Measurements from ENCODE around the gene SERPINA5.

Gene SERPINA5

GRCh38 chr14:94586635-94587034 is 5.4 kb downstream of the SERPINA5 start:
- peaks cover 8% of the 10 kb centered on the region for H3K9me3 ChIP-seq (ENCODE audit: insufficient read depth, low read depth, low read length)
- no CpG with 5 or more reads among the region's 4 CpGs for WGBS (ENCODE audit: extremely low coverage, insufficient coverage, insufficient read length)

DNA sequence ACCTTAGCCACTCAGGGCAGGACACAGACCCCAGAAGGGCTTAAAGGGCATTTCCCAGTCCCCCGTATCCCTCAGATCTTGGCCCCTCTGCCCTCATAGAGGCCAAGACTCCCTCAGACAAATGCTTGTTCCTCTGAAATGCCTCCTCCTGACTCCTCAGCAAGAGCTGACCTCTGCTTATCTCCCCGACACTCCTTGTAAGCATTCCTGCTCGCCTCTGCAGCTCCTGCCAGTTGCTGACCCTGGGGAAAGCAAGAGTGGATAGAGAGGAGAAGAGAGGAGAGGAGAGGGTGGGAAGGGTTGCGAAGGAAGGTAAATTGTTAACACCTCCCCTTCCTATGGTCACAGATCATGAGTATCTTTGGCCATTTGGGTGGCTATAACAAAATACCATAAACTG is 7.1 kb downstream of the SERPINA5 start:
- Histone ChIP-seq H3K79me1 (ENCODE audit: low read length) (no peaks in the 10 kb centered on the region), H2BK5ac (ENCODE audit: low read depth, low read length, poor library complexity) (no peak overlapping the region), H3K27me3 (ENCODE audit: insufficient read depth, low read length) (no peaks in the 10 kb centered on the region), H3K4ac (ENCODE audit: low read depth, low read length) (no peak overlapping the region), H3K18ac (ENCODE audit: low read length) (no peak overlapping the region), H4K8ac (ENCODE audit: low read depth, low read length) (no peak overlapping the region), H4K91ac (ENCODE audit: low read depth, low read length) (no peak overlapping the region), H3K4me3 (ENCODE audit: low read depth, low read length) (no peak overlapping the region), H3K79me2 (ENCODE audit: control insufficient read depth, insufficient read depth, low read length, poor library complexity) (no peaks in the 10 kb centered on the region), H2AFZ (ENCODE audit: insufficient read depth, low read length, poor library complexity) (no peak overlapping the region), H2AK5ac (ENCODE audit: low read length) (no peak overlapping the region), H3K27ac (ENCODE audit: low read depth, low read length) (no peak overlapping the region), H3K4me2 (ENCODE audit: low read length) (no peak overlapping the region), H2BK120ac (ENCODE audit: insufficient read depth, low read length, poor library complexity) (no peak overlapping the region), H2BK12ac (ENCODE audit: low read length) (no peak overlapping the region), H3K23ac (ENCODE audit: low read length) (no peak overlapping the region), H3K36me3 (ENCODE audit: control insufficient read depth in 1 of 2, insufficient read depth in 2 of 2, low read length in 2 of 2) (no peaks in the 10 kb centered on the region), H3K4me1 (ENCODE audit: control insufficient read depth in 1 of 2, insufficient read depth in 2 of 2, low read length in 2 of 2) (no peaks in the 10 kb centered on the region), H3K9ac (ENCODE audit: low read length) (no peak overlapping the region), H3K9me3 (ENCODE audit: insufficient read depth, low read depth, low read length) (peaks cover 8% of the 10 kb centered on the region), H4K12ac (ENCODE audit: low read depth, low read length) (no peak overlapping the region), H3K14ac (ENCODE audit: low read length) (no peak overlapping the region)
- WGBS (ENCODE audit: extremely low coverage, insufficient coverage, insufficient read length) = 100% methylated on average over 1 of the region's 4 CpGs
- DNase-seq = no peak

More at GRCh38 chr14:94586635-94587034, 5.4 kb downstream of the SERPINA5 start:
- no peaks in the 10 kb centered on the region for H3K79me2 ChIP-seq (ENCODE audit: control insufficient read depth, insufficient read depth, low read length, poor library complexity)
- no peak overlapping the region for H2BK5ac ChIP-seq (ENCODE audit: low read depth, low read length, poor library complexity)
- H4K8ac ChIP-seq (ENCODE audit: low read depth, low read length) = no peak overlapping the region
- no peak overlapping the region for H3K27ac ChIP-seq (ENCODE audit: low read depth, low read length)
- no peaks in the 10 kb centered on the region for H3K79me1 ChIP-seq (ENCODE audit: low read length)
- no peaks in the 10 kb centered on the region for H3K27me3 ChIP-seq (ENCODE audit: insufficient read depth, low read length)
- no peak for DNase-seq
- H3K36me3 ChIP-seq (ENCODE audit: control insufficient read depth in 1 of 2, insufficient read depth in 2 of 2, low read length in 2 of 2) = no peaks in the 10 kb centered on the region
- H3K23ac ChIP-seq (ENCODE audit: low read length) = no peak overlapping the region
- no peak overlapping the region for H3K4me3 ChIP-seq (ENCODE audit: low read depth, low read length)
- no peak overlapping the region for H3K4ac ChIP-seq (ENCODE audit: low read depth, low read length)
- H3K14ac ChIP-seq (ENCODE audit: low read length) = no peak overlapping the region
- no peak overlapping the region for H2AK5ac ChIP-seq (ENCODE audit: low read length)
- H2AFZ ChIP-seq (ENCODE audit: insufficient read depth, low read length, poor library complexity) = no peak overlapping the region
- no peak overlapping the region for H3K18ac ChIP-seq (ENCODE audit: low read length)
- H2BK12ac ChIP-seq (ENCODE audit: low read length) = no peak overlapping the region
- no peak overlapping the region for H2BK120ac ChIP-seq (ENCODE audit: insufficient read depth, low read length, poor library complexity)
- H3K4me1 ChIP-seq (ENCODE audit: control insufficient read depth in 1 of 2, insufficient read depth in 2 of 2, low read length in 2 of 2) = no peaks in the 10 kb centered on the region
- no peak overlapping the region for H3K4me2 ChIP-seq (ENCODE audit: low read length)
- no peak overlapping the region for H4K12ac ChIP-seq (ENCODE audit: low read depth, low read length)
- H4K91ac ChIP-seq (ENCODE audit: low read depth, low read length) = no peak overlapping the region
- no peak overlapping the region for H3K9ac ChIP-seq (ENCODE audit: low read length)

DNA sequence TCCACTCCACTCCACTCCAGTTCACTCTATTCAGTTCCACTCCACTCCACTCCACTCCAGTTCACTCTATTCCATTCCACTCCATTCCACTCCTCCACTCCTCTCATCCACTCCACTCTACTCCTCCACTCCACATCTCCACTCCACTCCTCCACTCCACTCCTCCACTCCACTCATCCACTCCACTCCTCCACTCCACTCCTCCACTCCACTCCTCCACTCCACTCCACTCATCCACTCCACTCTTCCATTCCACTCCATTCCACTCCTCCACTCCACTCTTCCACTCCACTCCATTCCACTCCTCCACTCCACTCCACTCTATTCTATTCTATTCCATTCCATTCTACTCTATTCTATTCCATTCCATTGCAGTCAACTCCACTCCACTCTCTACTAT is 9.8 kb downstream of the SERPINA5 start:
- no peak overlapping the region for H4K12ac ChIP-seq (ENCODE audit: low read depth, low read length)
- H3K79me1 ChIP-seq (ENCODE audit: low read length) = no peaks in the 10 kb centered on the region
- H3K14ac ChIP-seq (ENCODE audit: low read length) = no peak overlapping the region
- H3K27ac ChIP-seq (ENCODE audit: low read depth, low read length) = no peak overlapping the region
- no peak overlapping the region for H2BK5ac ChIP-seq (ENCODE audit: low read depth, low read length, poor library complexity)
- no peak overlapping the region for H2AK5ac ChIP-seq (ENCODE audit: low read length)
- no peaks in the 10 kb centered on the region for H3K4me1 ChIP-seq (ENCODE audit: control insufficient read depth in 1 of 2, insufficient read depth in 2 of 2, low read length in 2 of 2)
- H4K8ac ChIP-seq (ENCODE audit: low read depth, low read length) = no peak overlapping the region
- H3K9me3 ChIP-seq (ENCODE audit: insufficient read depth, low read depth, low read length) = peaks cover 5% of the 10 kb centered on the region
- no peak overlapping the region for H3K9ac ChIP-seq (ENCODE audit: low read length)
- no peak overlapping the region for H3K23ac ChIP-seq (ENCODE audit: low read length)
- H3K27me3 ChIP-seq (ENCODE audit: insufficient read depth, low read length) = no peaks in the 10 kb centered on the region
- no peak overlapping the region for H2BK120ac ChIP-seq (ENCODE audit: insufficient read depth, low read length, poor library complexity)
- no peak for DNase-seq
- no peaks in the 10 kb centered on the region for H3K36me3 ChIP-seq (ENCODE audit: control insufficient read depth in 1 of 2, insufficient read depth in 2 of 2, low read length in 2 of 2)
- H2BK12ac ChIP-seq (ENCODE audit: low read length) = no peak overlapping the region
- no peaks in the 10 kb centered on the region for H3K79me2 ChIP-seq (ENCODE audit: control insufficient read depth, insufficient read depth, low read length, poor library complexity)
- H3K4me3 ChIP-seq (ENCODE audit: low read depth, low read length) = no peak overlapping the region
- H3K18ac ChIP-seq (ENCODE audit: low read length) = no peak overlapping the region
- no peak overlapping the region for H3K4me2 ChIP-seq (ENCODE audit: low read length)
- no peak overlapping the region for H3K4ac ChIP-seq (ENCODE audit: low read depth, low read length)
- H4K91ac ChIP-seq (ENCODE audit: low read depth, low read length) = no peak overlapping the region
- no peak overlapping the region for H2AFZ ChIP-seq (ENCODE audit: insufficient read depth, low read length, poor library complexity)

- H3K4me2 ChIP-seq (ENCODE audit: low read length) = no peak overlapping the region
- H4K12ac ChIP-seq (ENCODE audit: low read depth, low read length) = no peak overlapping the region
- H4K8ac ChIP-seq (ENCODE audit: low read depth, low read length) = no peak overlapping the region
- no peak overlapping the region for H3K14ac ChIP-seq (ENCODE audit: low read length)
- no peak overlapping the region for H2BK5ac ChIP-seq (ENCODE audit: low read depth, low read length, poor library complexity)
- H4K91ac ChIP-seq (ENCODE audit: low read depth, low read length) = no peak overlapping the region
- no peak overlapping the region for H3K4me3 ChIP-seq (ENCODE audit: low read depth, low read length)
- no peak for DNase-seq
- H3K4me1 ChIP-seq (ENCODE audit: control insufficient read depth in 1 of 2, insufficient read depth in 2 of 2, low read length in 2 of 2) = no peaks in the 10 kb centered on the region
- H3K9me3 ChIP-seq (ENCODE audit: insufficient read depth, low read depth, low read length) = peaks cover 5% of the 10 kb centered on the region
- H3K18ac ChIP-seq (ENCODE audit: low read length) = no peak overlapping the region
- no peak overlapping the region for H2AK5ac ChIP-seq (ENCODE audit: low read length)
- no peaks in the 10 kb centered on the region for H3K27me3 ChIP-seq (ENCODE audit: insufficient read depth, low read length)
- WGBS (ENCODE audit: extremely low coverage, insufficient coverage, insufficient read length) = no CpG with 5 or more reads among the region's 8 CpGs
- H3K36me3 ChIP-seq (ENCODE audit: control insufficient read depth in 1 of 2, insufficient read depth in 2 of 2, low read length in 2 of 2) = no peaks in the 10 kb centered on the region
- no peaks in the 10 kb centered on the region for H3K79me1 ChIP-seq (ENCODE audit: low read length)
- no peak overlapping the region for H2BK120ac ChIP-seq (ENCODE audit: insufficient read depth, low read length, poor library complexity)
- no peak overlapping the region for H3K4ac ChIP-seq (ENCODE audit: low read depth, low read length)
- H2AFZ ChIP-seq (ENCODE audit: insufficient read depth, low read length, poor library complexity) = no peak overlapping the region
- H3K9ac ChIP-seq (ENCODE audit: low read length) = no peak overlapping the region
- H3K79me2 ChIP-seq (ENCODE audit: control insufficient read depth, insufficient read depth, low read length, poor library complexity) = no peaks in the 10 kb centered on the region
- no peak overlapping the region for H2BK12ac ChIP-seq (ENCODE audit: low read length)
- no peak overlapping the region for H3K27ac ChIP-seq (ENCODE audit: low read depth, low read length)
- H3K23ac ChIP-seq (ENCODE audit: low read length) = no peak overlapping the region
Observed at GRCh38 chr14:94591871-94592270, 10.6 kb downstream of the SERPINA5 start.

GRCh38 chr14:94592457-94592856 is 11.2 kb downstream of the SERPINA5 start:
- DNase-seq = no peak
- no peak overlapping the region for H2BK5ac ChIP-seq (ENCODE audit: low read depth, low read length, poor library complexity)
- no peak overlapping the region for H3K23ac ChIP-seq (ENCODE audit: low read length)
- no peak overlapping the region for H2BK120ac ChIP-seq (ENCODE audit: insufficient read depth, low read length, poor library complexity)
- no peaks in the 10 kb centered on the region for H3K27me3 ChIP-seq (ENCODE audit: insufficient read depth, low read length)
- peaks cover 5% of the 10 kb centered on the region for H3K9me3 ChIP-seq (ENCODE audit: insufficient read depth, low read depth, low read length)
- H3K4me3 ChIP-seq (ENCODE audit: low read depth, low read length) = no peak overlapping the region
- H3K4me1 ChIP-seq (ENCODE audit: control insufficient read depth in 1 of 2, insufficient read depth in 2 of 2, low read length in 2 of 2) = no peaks in the 10 kb centered on the region
- no peak overlapping the region for H3K18ac ChIP-seq (ENCODE audit: low read length)
- H3K79me1 ChIP-seq (ENCODE audit: low read length) = no peaks in the 10 kb centered on the region
- no peak overlapping the region for H4K12ac ChIP-seq (ENCODE audit: low read depth, low read length)
- no peak overlapping the region for H3K4ac ChIP-seq (ENCODE audit: low read depth, low read length)
- H2BK12ac ChIP-seq (ENCODE audit: low read length) = no peak overlapping the region
- no peak overlapping the region for H4K91ac ChIP-seq (ENCODE audit: low read depth, low read length)
- H3K27ac ChIP-seq (ENCODE audit: low read depth, low read length) = no peak overlapping the region
- H3K79me2 ChIP-seq (ENCODE audit: control insufficient read depth, insufficient read depth, low read length, poor library complexity) = no peaks in the 10 kb centered on the region
- H3K14ac ChIP-seq (ENCODE audit: low read length) = no peak overlapping the region
- no peaks in the 10 kb centered on the region for H3K36me3 ChIP-seq (ENCODE audit: control insufficient read depth in 1 of 2, insufficient read depth in 2 of 2, low read length in 2 of 2)
- H2AFZ ChIP-seq (ENCODE audit: insufficient read depth, low read length, poor library complexity) = no peak overlapping the region
- no peak overlapping the region for H3K4me2 ChIP-seq (ENCODE audit: low read length)
- no peak overlapping the region for H2AK5ac ChIP-seq (ENCODE audit: low read length)
- H4K8ac ChIP-seq (ENCODE audit: low read depth, low read length) = no peak overlapping the region
- no peak overlapping the region for H3K9ac ChIP-seq (ENCODE audit: low read length)
